GM21515 (cell line): ENCODE results near the gene TAPBP.
A peak's percentile ranks its signal among the peaks of the same experiment; 100 is the strongest.

Experiments
- ATAC-seq: cut with Tn5 transposase; IDR thresholded peaks from one replicate; pipeline ENCODE4 v1.9.1; 2021; ENCODE audit not compliant: unreplicated experiment

TAPBP gene

DNA sequence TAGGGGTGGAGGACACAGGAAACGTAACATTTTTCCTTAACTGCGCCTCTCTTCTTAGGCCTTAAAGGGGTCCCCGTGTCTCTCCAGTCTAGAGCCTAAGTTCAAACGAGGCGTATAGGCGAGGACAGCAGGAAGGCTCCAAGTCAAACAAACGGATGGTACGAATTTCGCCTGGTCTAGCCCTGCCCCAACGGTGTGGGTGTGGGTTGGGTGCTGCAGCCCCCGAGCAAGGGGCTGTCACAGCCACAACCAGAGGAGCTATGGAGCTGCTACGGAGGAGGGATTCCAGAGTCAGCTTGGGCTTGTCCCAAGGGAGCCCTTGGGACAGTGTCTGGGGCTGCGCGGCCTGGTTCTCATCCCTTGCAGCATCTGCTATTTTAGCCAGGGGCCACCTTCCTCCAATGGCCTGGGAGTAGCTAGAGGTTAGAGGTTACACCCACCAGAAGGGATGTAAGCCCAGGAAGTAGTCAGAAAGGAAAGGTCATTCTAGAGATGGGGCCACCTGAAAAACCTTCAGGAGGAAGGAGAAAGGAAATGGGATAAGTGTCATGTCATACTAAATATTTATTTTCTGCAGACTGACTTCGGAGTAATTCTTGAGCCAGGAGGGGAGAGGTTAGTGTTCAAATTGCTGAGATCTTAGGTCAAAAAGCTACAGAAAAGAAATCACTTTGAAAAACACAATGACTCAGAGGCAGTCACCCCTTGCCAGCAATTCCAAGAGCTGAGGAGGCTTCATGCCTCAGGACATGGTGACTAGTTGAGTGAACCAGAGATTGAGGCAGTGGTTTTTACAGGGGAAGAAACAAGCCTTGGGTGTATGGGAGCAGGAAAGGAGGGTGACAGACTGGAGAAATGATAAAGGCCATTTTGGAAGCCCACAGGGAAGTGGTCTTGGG lies 63.9 kb downstream of the TAPBP start:
- ATAC-seq: peak; percentile 0
